Gastroesophageal sphincter (tissue), 3 donors: Measurements from ENCODE around the gene GBE1.

Experiments
- CTCF ChIP-seq, 4 experiments: fragments of 200-600 bp in 2 of 4; fragments of 450-650 bp in 2 of 4; sonication (generic) in 1 of 4; IDR thresholded peaks; one replicate each; pipeline ENCODE4 v1.5.1; 2017 to 2019; ENCODE audit warnings: antibody characterized with exemption in 4 of 4, mild to moderate bottlenecking in 2 of 4, moderate library complexity in 2 of 4
- EP300 ChIP-seq: sonication (generic); formaldehyde crosslinking; IDR thresholded peaks from one replicate; pipeline ENCODE4 v1.6.1; 2017; ENCODE audit warnings: antibody characterized with exemption, mild to moderate bottlenecking
- POLR2A ChIP-seq, 2 donors: fragments of 450-650 bp; IDR thresholded peaks; one replicate each; pipeline ENCODE4 v1.6.1; 2017; ENCODE audit warnings: antibody characterized with exemption in 2 of 2, mild to moderate bottlenecking in 2 of 2, moderate library complexity in 1 of 2
- POLR2AphosphoS5 ChIP-seq: sonication (generic); formaldehyde crosslinking; IDR thresholded peaks from one replicate; pipeline ENCODE4 v1.6.1; 2017; ENCODE audit warnings: antibody characterized with exemption

GRCh38 chr3:81565041-81565440 lies 196.4 kb downstream of the GBE1 start:
- TF ChIP-seq POLR2AphosphoS5 (no peak), CTCF (IDR thresholded peaks at IDR 0.05) (no peak), POLR2A (IDR thresholded peaks at IDR 0.05) (no peak), EP300 (no peak)
